ENCODE measurements around the gene SKP2. TPM values are rescaled to one million over a fixed set of nuclear protein-coding genes. Genes with fewer than 3 reads are reported as not detected.

Gene SKP2
- total RNA-seq, 4 donors from 2014 or later = 2.3 to 56.8 (median 9.5) TPM

DNA sequence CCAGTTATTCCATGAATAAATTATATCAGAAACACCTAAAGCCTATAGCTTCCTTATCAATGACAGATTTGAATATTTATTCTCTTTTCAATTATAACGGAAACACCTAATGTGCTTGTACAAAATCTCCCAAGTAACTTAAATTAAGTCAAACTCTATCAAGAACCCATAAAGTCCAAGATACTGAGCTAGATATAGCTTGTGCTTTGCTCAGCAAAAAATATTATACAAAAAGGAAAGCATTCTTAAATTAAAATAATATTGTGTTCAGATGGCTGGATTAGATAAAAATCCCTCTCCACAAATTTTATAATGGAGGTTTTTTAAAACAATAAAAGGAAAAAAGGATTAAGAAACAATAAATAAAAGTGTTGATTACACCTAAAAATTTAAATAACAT is 66.1 kb downstream of the SKP2 start:
- TF ChIP-seq POLR2A (IDR thresholded peaks at IDR 0.05) = no peak
- TF ChIP-seq, protein P1, sequence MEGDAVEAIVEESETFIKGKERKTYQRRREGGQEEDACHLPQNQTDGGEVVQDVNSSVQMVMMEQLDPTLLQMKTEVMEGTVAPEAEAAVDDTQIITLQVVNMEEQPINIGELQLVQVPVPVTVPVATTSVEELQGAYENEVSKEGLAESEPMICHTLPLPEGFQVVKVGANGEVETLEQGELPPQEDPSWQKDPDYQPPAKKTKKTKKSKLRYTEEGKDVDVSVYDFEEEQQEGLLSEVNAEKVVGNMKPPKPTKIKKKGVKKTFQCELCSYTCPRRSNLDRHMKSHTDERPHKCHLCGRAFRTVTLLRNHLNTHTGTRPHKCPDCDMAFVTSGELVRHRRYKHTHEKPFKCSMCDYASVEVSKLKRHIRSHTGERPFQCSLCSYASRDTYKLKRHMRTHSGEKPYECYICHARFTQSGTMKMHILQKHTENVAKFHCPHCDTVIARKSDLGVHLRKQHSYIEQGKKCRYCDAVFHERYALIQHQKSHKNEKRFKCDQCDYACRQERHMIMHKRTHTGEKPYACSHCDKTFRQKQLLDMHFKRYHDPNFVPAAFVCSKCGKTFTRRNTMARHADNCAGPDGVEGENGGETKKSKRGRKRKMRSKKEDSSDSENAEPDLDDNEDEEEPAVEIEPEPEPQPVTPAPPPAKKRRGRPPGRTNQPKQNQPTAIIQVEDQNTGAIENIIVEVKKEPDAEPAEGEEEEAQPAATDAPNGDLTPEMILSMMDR (IDR thresholded peaks at IDR 0.05) = no peak
- Histone ChIP-seq H3K9me3 (no peaks in the 10 kb centered on the region), H3K4me3 (no peak overlapping the region), H3K27ac (no peak overlapping the region), H3K36me3 (no peaks in the 10 kb centered on the region), H3K4me1 (no peaks in the 10 kb centered on the region), H3K27me3 (no peaks in the 10 kb centered on the region)
- DNase-seq = no peak
- intact Hi-C loops (cut with DNase I; ENCODE audit: low total_unique reads) = no loop called here

DNA sequence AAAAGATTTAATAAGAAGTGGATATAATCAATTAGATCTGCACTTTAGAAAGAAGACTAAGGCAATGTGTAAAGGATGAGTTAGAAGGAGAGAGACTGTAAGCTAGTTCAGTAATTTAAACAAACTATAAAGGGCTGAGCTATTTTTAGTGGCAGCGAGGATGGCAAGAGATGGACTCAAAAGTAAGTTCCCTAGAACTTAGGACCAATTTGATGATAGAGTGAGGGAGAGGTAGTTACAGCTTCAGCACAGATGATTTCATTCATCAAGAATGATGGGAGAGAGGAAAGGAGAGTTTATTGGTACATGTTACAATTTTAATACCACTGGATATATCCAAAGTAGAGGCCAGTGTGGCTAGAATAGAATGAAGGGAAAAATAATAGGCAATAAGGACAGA is 70.7 kb downstream of the SKP2 start:
- Histone ChIP-seq H3K27ac (no peak overlapping the region), H3K4me1 (no peaks in the 10 kb centered on the region), H3K4me3 (no peak overlapping the region), H3K9me3 (no peaks in the 10 kb centered on the region), H3K36me3 (no peaks in the 10 kb centered on the region), H3K27me3 (no peaks in the 10 kb centered on the region)
- intact Hi-C loops (cut with DNase I; ENCODE audit: low total_unique reads) = no loop called here
- no peak for DNase-seq
- TF ChIP-seq POLR2A (IDR thresholded peaks at IDR 0.05) = no peak
- TF ChIP-seq, protein P1 (IDR thresholded peaks at IDR 0.05) = no peak

DNA sequence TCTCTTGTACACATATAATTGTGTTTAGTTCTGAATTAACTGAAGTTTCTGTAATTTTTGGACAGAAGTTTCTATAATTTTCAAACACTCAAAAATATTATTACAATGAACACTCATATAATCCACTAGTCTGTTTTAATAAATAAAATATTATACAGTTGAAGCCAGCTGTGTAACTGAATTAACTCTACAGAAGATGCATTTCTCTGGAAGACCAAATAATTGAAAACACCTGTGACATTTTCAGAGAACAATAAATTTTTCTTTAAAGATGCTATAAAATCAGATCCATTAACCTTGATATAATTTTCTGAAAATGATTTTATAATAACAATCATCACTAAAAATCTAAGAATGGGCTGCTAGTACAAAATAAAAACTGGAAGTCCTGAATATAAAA is 75.1 kb downstream of the SKP2 start:
- no peak overlapping the region for H3K27ac ChIP-seq
- DNase-seq = no peak
- no peak for TF ChIP-seq POLR2A (IDR thresholded peaks at IDR 0.05)
- TF ChIP-seq, protein P1 (IDR thresholded peaks at IDR 0.05) = no peak
- peaks cover 0 to 4% of the 10 kb centered on the region in 2 donors for H3K4me1 ChIP-seq
- no peaks in the 10 kb centered on the region for H3K9me3 ChIP-seq
- no peak overlapping the region for H3K4me3 ChIP-seq
- intact Hi-C loops (cut with DNase I; ENCODE audit: low total_unique reads) = no loop called here
- no peaks in the 10 kb centered on the region for H3K27me3 ChIP-seq
- no peaks in the 10 kb centered on the region for H3K36me3 ChIP-seq

DNA sequence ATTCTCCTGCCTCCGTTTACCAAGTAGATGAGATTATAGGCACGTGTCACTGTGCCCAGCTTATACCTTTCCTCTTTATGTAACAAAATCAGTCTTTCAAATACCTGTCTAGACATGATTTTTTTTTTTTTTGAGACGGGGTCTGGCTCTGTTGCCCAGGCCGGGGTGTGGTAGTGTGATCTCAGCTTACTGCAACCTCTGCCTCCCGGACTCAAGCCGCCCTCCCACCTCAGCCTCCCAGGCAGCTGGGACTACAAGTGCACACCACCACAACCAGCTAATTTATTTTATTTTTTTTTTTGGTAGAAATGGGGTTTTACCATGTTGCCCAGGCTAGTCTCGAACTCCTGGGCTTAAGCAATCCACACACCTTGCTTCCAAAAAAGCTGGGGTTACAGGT is 76.6 kb downstream of the SKP2 start:
- Histone ChIP-seq H3K27me3 (no peaks in the 10 kb centered on the region), H3K9me3 (no peaks in the 10 kb centered on the region), H3K4me3 (no peak overlapping the region), H3K36me3 (no peaks in the 10 kb centered on the region), H3K4me1 (peaks cover 0 to 4% of the 10 kb centered on the region in 2 donors), H3K27ac (no peak overlapping the region)
- TF ChIP-seq, protein P1 (IDR thresholded peaks at IDR 0.05) = no peak
- no peak for TF ChIP-seq POLR2A (IDR thresholded peaks at IDR 0.05)
- intact Hi-C loops (cut with DNase I; ENCODE audit: low total_unique reads) = no loop called here
- DNase-seq = no peak

DNA sequence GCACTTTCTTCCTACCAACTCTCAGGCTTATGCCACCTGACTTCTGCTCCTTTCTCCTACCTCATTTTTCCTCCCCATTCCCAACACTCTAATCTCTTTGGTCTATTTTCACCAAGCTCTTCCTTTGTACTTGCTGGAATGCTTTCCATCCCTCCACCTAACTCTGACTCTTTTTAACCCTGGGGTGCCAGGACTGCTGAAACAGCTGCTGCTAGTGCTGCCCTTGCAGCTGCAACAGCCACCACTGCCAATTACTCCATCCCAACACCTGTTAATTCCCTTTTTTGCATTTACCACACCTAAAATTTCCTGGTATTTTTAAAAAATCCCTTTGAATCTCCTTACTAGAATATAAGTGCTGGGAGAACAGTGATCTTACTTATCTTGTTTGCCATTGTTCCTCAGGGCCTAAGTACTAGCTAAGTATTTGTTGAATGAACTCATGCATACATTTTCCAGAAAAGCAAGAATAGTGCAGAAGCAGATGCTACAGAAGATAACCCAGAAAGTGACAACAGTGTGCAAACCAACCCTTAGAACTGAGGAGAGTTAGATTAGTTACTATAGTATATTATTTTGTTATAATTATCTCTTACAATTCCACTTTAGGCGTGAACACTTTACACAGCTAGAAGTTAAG is 78.4 kb downstream of the SKP2 start:
- intact Hi-C loops (cut with DNase I; ENCODE audit: low total_unique reads) = no loop called here
- H3K36me3 ChIP-seq = no peaks in the 10 kb centered on the region
- TF ChIP-seq, protein P1 (IDR thresholded peaks at IDR 0.05) = no peak
- TF ChIP-seq POLR2A (IDR thresholded peaks at IDR 0.05) = no peak
- no peak for DNase-seq
- H3K27me3 ChIP-seq = no peaks in the 10 kb centered on the region
- no peaks in the 10 kb centered on the region for H3K9me3 ChIP-seq
- no peak overlapping the region for H3K27ac ChIP-seq
- peaks cover 0 to 4% of the 10 kb centered on the region in 2 donors for H3K4me1 ChIP-seq
- no peak overlapping the region for H3K4me3 ChIP-seq
